ENCODE results near the gene PNLIPRP3. TPM values are rescaled to one million over a fixed set of nuclear protein-coding genes. Genes with fewer than 3 reads are reported as not detected.

PNLIPRP3 gene
- total and polyA plus RNA-seq, 2 of the 8 experiments (the other 6 are each of a cell fraction or from before 2014, with no cell fraction given): not detected

DNA sequence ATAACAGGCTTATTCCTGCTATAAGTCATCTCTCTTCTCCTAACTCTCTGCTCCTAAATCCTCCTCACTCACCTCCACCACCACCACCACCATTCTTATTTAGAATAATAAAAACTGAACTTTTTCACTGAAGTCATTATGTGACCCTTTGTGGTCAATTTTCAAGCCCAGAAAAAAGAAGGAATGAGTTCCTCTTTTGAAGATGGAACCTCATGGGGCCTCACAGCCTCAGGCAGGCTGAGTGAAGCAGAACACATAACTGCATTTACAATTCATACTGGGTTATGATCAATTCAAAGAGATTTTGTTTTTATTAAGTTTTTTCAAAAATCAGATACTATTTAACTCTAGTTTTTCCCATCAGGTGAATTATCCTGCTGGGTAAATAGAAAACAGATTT lies 29.8 kb downstream of the PNLIPRP3 start:
- DNase-seq (ENCODE audit: low read depth in 1 of 2, low spot score in 2 of 2) (no peak), FAIRE-seq (no peak)
- Histone ChIP-seq H3K79me1 (ENCODE audit: low read depth, low read length) (no peaks in the 10 kb centered on the region), H4K20me1 (replicated peaks in 1 of 2; ENCODE audit: control insufficient read depth in 1 of 2, insufficient read depth in 2 of 2, low read length in 2 of 2) (no peaks in the 10 kb centered on the region), H3K14ac (ENCODE audit: insufficient read length) (no peak overlapping the region), H4K5ac (ENCODE audit: insufficient read length, low read depth, low read length) (no peak overlapping the region), H3K23ac (ENCODE audit: insufficient read length) (no peak overlapping the region), H4K8ac (ENCODE audit: extremely low read depth, insufficient read depth, low read length) (no peak overlapping the region), H2BK20ac (ENCODE audit: low read length) (no peak overlapping the region), H4K91ac (replicated peaks; ENCODE audit: insufficient read length, low read length) (no peak overlapping the region), H3K9me3 (ENCODE audit: insufficient read depth in 2 of 2, low read depth in 1 of 2, low read length in 1 of 2) (no peaks in the 10 kb centered on the region), H3K4me1 (replicated peaks in 1 of 4; ENCODE audit: control insufficient read depth in 3 of 4, insufficient read depth in 4 of 4, low read length in 3 of 4) (peaks cover 0 to 3% (median under 1%) of the 10 kb centered on the region in 4 experiments; a peak in 1 of 7 replicates), H3K4me2 (ENCODE audit: insufficient read depth in 1 of 2, low read depth in 2 of 2, low read length in 2 of 2) (no peak overlapping the region), H2BK12ac (ENCODE audit: low read depth, low read length) (no peak overlapping the region), H3K23me2 (ENCODE audit: low read depth, low read length) (no peaks in the 10 kb centered on the region), H2AK5ac (ENCODE audit: low read depth, low read length) (no peak overlapping the region), H3K27me3 (replicated peaks in 1 of 4; ENCODE audit: control insufficient read depth in 3 of 4, extremely low read depth in 1 of 4, insufficient read depth in 3 of 4, low read length in 3 of 4) (no peaks in the 10 kb centered on the region), H2BK15ac (ENCODE audit: low read length) (no peak overlapping the region), H3K27ac (ENCODE audit: low read depth, low read length) (no peak overlapping the region), H3K4ac (replicated peaks; ENCODE audit: insufficient read length, low read depth, low read length) (no peak overlapping the region), H3K18ac (ENCODE audit: extremely low read depth, low read length) (no peak overlapping the region), H3K56ac (replicated peaks; ENCODE audit: insufficient read length, low read depth, low read length) (no peak overlapping the region), H2AFZ (ENCODE audit: low read length) (no peak overlapping the region), H3K9ac (replicated peaks in 1 of 4; ENCODE audit: extremely low read depth in 1 of 4, low read depth in 3 of 4, low read length in 3 of 4) (no peak overlapping the region), H3K79me2 (ENCODE audit: control insufficient read depth in 1 of 2, insufficient read depth in 2 of 2, low read length in 2 of 2) (no peaks in the 10 kb centered on the region), H3K36me3 (ENCODE audit: control insufficient read depth in 2 of 4, insufficient read depth in 4 of 4, low read length in 3 of 4) (no peaks in the 10 kb centered on the region), H2BK5ac (ENCODE audit: low read depth, low read length) (no peak overlapping the region), H3K4me3 (ENCODE audit: extremely low read depth in 1 of 4, insufficient read depth in 2 of 4, low read depth in 3 of 4, low read length in 4 of 4) (no peak overlapping the region), H2BK120ac (replicated peaks; ENCODE audit: low read depth, low read length) (no peak overlapping the region)
- POLR2A ChIA-PET (ENCODE audit: partially characterized antibody): no interaction called here
- CTCF ChIA-PET (ENCODE audit: partially characterized antibody): interaction anchor here (3.2 kb wide), 1 partner anchor 12 kb away, joined by 11 read pairs; no protein-coding TSS in a partner anchor
- TF ChIP-seq KDM4A (IDR thresholded peaks at IDR 0.05; ENCODE audit: low read depth, low read length, severe bottlenecking) (no peak), EP300 (IDR thresholded peaks at IDR 0.05; ENCODE audit: borderline replicate concordance in 1 of 2, low read depth in 2 of 2, low read length in 2 of 2) (no peak), FOSL1 (IDR thresholded peaks at IDR 0.05; ENCODE audit: insufficient read depth, low read depth, low read length) (no peak), HDAC6 (IDR thresholded peaks at IDR 0.05; ENCODE audit: low read depth, low read length) (no peak)
